ENCODE results near the gene FADS2.

- no peak for TF ChIP-seq CTCF (IDR thresholded peaks at IDR 0.05)
- TF ChIP-seq POLR2A (IDR thresholded peaks at IDR 0.05): no peak
Measured at GRCh38 chr11:61907282-61907681, 79.2 kb downstream of the FADS2 start.
